GM18508 (cell line): ENCODE data around the gene ADAM10.

Source experiments
- ATAC-seq: cut with Tn5 transposase; IDR thresholded peaks from one replicate; pipeline ENCODE4 v1.9.1; 2021; ENCODE audit warnings: moderate number of reproducible peaks; ENCODE audit not compliant: insufficient read depth, unreplicated experiment

Gene ADAM10

GRCh38 chr15:58684036-58684710, 65.3 kb downstream of the ADAM10 start:
- no peak for ATAC-seq

GRCh38 chr15:58682234-58682633, 67.3 kb downstream of the ADAM10 start:
- ATAC-seq: no peak

DNA sequence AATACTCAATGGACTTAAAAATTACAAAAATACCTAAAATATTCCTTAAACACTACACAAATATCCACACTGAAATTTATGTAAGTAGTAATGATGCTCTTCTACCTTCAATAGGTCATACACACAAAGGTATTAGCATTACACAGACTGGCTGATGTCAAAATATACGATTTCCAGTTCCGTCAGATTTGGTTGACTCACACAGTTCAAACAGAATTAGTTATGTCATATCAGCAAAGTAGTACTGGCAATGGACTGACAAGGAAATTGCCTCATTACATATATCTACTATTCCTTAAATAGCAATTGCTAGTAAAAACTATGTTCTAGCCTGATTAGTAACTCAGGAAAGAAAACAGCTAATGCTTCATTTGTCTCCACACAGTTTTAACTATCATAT, 70.8 kb downstream of the ADAM10 start:
- ATAC-seq: no peak

GRCh38 chr15:58677426-58677825, 72.1 kb downstream of the ADAM10 start:
- no peak for ATAC-seq

DNA sequence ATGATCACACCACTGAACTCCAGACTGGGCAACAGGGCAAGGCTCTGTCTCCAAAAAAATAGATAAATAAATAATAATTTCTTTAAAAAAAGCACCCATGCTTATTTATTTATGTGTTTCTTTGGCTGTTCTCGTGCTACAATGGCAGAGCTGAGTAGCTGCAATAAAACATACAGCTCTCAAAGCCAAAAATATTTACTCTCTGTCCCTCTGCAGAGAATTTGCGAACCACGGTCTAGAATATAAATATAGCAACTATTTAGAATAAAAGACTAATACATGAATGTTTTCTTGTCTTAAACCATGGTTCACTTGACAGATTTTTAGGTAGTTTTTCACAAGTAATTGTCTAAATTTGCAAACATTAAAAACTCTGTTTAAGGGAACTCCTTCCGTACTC, 72.7 kb downstream of the ADAM10 start:
- ATAC-seq: no peak

- ATAC-seq: no peak
Measured at GRCh38 chr15:58671186-58671585, 78.3 kb downstream of the ADAM10 start.

DNA sequence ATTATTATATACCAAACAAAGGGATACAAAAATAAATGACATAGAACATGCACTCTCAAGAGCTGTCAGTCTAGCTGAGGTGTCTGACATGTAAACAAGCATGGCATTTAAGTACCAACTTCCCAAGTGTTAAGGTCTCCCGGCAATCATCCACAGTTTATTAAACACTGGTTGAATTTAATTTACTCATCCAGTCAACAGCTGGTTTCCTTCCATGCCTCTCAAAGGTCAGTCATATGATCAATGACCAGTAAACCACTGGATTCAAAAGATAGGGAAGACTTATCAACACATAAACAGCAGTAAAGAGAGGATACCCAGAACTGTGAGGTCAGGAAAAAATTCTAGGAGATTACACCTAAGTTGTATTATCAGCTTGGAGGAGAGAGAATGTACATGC, 80.4 kb downstream of the ADAM10 start:
- no peak for ATAC-seq

DNA sequence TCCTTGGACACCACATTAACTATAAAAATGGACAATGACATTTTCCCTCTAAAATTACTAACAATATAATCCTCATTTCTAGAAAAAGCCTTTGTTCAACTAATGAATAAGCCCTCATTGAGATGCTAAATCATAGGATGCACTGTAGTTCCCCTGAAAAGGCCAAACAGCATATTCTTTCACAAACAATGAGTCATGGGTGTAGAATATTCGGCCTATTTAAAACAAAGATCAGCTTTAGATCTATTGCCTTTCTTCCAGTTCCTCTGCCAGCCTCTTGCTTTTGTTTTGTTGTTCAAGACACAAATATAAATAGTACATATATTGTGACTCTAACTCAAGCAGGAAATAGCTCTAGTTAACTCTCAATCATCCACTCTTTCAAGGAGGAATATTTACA, 82.5 kb downstream of the ADAM10 start:
- ATAC-seq: no peak

- ATAC-seq: no peak
Measured at GRCh38 chr15:58665672-58666071, 83.8 kb downstream of the ADAM10 start.

DNA sequence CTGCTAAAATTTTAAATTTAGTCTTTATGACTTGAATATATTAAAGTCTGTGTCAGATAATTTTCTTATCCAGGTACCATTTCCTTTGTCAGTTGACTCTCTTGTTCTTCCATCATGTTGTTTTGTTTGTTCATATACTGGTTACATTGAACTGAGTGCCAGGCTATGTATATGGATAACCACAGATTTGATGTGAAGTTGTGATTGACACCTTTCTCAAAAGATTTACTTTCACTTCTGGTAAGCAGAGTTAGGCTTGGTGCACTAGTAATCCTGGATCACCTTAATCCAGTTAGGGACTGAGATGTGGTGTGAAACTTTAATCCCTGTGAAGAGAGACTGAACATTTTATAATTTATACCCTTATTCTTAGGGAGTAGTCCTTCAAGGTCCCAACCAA, 99.4 kb downstream of the ADAM10 start:
- ATAC-seq: no peak

GRCh38 chr15:58649175-58649574, 100.3 kb downstream of the ADAM10 start:
- ATAC-seq: no peak

GRCh38 chr15:58643996-58644395, 105.5 kb downstream of the ADAM10 start:
- ATAC-seq: no peak

DNA sequence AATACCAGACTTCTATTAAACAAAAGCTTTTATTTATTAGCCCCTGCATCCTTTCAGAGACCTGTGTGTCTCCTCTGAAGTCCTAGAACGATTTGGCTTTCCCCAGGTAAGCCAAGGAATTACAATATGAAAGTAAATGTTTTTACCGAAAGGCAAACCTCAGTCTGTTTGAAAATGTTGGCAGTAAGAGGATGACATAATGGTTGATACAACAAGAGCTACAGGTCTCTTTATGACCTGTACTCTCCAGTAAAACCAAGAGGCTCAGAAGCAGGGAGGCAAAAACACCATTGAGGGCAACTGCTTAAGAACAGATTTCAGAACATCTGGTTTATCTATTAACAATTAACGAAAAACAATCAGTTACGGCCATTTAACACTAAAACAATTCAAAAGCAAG, 107.8 kb downstream of the ADAM10 start:
- ATAC-seq: no peak

DNA sequence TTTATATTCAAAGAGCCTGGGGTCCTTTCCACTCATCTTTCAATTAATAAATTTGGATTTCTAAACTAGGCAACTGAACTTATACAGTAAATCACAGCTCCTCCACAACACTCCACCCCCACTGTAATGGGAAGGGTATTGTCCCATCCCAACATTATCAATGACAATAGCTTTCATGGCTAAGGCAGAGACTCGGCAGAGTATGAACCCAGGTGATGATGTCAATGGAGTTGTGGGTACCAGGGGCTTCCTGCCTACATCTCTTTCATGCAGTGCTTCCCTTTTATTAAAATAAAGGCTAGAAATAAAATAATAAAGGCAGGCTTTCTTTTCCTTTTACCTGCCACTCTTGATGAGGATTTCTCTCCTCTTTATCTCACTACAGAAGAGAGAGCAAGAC, 109.5 kb downstream of the ADAM10 start:
- ATAC-seq: no peak

- no peak for ATAC-seq
Measured at GRCh38 chr15:58639002-58639756, 110.3 kb downstream of the ADAM10 start.

GRCh38 chr15:58632789-58633188, 116.7 kb downstream of the ADAM10 start:
- ATAC-seq: no peak

- ATAC-seq: no peak
Measured at GRCh38 chr15:58631319-58631718, 118.2 kb downstream of the ADAM10 start.

DNA sequence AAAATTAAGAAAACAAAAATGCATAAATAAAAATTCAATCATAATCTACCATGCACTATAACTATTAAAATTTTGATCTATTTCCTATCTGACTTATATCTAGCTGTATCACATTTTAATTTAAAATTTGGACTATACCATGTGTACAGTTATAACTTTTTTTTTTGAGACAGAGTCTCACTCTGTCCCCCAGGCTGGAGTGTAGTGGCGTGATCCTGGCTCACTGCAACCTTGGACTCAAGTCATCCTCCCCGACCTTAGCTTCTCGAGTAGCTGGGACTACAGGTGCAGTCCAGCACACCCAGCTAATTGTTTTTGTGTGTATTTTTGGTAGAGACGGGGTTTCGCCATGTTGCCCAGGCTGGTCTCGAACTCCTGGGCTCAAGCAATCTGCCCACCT, 119.9 kb downstream of the ADAM10 start:
- ATAC-seq: no peak

GRCh38 chr15:58628206-58628947, 121.1 kb downstream of the ADAM10 start:
- no peak for ATAC-seq

GRCh38 chr15:58627701-58628100, 121.8 kb downstream of the ADAM10 start:
- no peak for ATAC-seq

DNA sequence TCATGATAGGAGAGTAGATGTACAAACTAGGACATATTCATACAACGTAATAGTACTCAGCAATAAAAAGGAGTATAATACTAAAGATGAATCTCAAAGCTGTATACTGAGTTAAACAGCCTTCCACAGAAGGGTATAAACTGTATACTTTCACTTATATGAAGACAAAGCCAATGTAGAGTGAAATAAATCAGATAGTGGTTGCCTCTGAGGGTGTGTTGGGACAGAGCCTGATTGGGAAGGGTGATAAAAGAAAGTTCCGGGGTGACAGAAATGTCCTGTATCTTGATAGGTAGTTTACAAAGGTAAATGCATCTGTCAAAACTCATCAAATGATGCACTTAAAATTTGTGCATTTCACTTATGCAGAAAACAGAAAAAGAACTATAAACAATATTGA, 122.5 kb downstream of the ADAM10 start:
- ATAC-seq: no peak
